ENCODE data around the gene PLCD3.

DNA sequence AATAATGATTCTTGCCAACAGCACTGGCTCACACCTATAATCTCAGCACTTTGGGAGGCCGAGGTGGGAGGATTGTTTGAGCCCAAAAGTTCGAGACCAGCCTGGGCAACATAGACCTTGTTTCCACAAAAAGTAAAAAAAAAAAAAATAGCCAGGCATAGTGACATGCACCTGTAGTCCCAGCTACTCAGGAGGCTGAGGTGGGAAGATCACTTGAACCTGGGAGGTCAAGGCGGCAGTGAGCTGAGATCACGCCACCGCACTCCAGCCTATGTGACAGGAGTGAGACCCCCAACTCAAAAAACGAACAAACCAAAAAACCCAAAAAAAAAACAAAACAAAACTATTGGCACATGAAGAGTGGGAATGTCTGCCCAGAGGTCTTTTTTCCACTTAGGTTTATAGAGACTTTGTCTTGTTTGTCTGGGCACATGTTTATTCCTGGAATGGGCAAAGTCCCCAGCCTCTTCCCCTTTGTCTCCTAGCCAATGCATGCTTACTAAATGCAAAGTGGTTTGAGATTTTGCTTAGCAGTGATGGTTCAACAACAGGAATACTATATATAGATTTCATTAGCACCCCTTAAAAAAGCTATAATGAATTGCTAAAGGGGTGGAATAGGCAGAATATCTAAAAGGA is 45.3 kb downstream of the PLCD3 start:
- TF ChIP-seq CTCF (IDR thresholded peaks at IDR 0.05) = no peak
- TF ChIP-seq POLR2AphosphoS5 (IDR thresholded peaks at IDR 0.05) = no peak

Data from upper lobe of left lung (tissue), 4 donors.